HG02623 (cell line): Measurements from ENCODE around the gene SLC22A4.

Experiments
- ATAC-seq: cut with Tn5 transposase; IDR thresholded peaks from one replicate; pipeline ENCODE4 v1.9.1; 2021; ENCODE audit warnings: moderate library complexity; ENCODE audit not compliant: unreplicated experiment

Gene SLC22A4

GRCh38 chr5:132273631-132274030, 20.6 kb upstream of the SLC22A4 start:
- no peak for ATAC-seq

- no peak for ATAC-seq
Observed at GRCh38 chr5:132274050-132274792, 20.0 kb upstream of the SLC22A4 start.

GRCh38 chr5:132275367-132276220, 18.6 kb upstream of the SLC22A4 start:
- ATAC-seq = no peak

GRCh38 chr5:132277256-132277655, 16.9 kb upstream of the SLC22A4 start:
- ATAC-seq = no peak

- no peak for ATAC-seq
Observed at GRCh38 chr5:132277971-132278853, 16.0 kb upstream of the SLC22A4 start.

GRCh38 chr5:132279801-132280200, 14.4 kb upstream of the SLC22A4 start:
- no peak for ATAC-seq

GRCh38 chr5:132280371-132281240, 13.6 kb upstream of the SLC22A4 start:
- no peak for ATAC-seq

- ATAC-seq = no peak
Observed at GRCh38 chr5:132281856-132282614, 12.2 kb upstream of the SLC22A4 start.

GRCh38 chr5:132283423-132284043, 10.7 kb upstream of the SLC22A4 start:
- ATAC-seq = no peak

GRCh38 chr5:132289097-132289496, 5.1 kb upstream of the SLC22A4 start:
- ATAC-seq = no peak

GRCh38 chr5:132291026-132291425, 3.2 kb upstream of the SLC22A4 start:
- no peak for ATAC-seq

GRCh38 chr5:132293066-132293991, 865 bp upstream of the SLC22A4 start:
- peak; percentile 29 for ATAC-seq

- no peak for ATAC-seq
Observed at GRCh38 chr5:132294728-132295504, 722 bp downstream of the SLC22A4 start.

GRCh38 chr5:132295505-132296411, 1.6 kb downstream of the SLC22A4 start:
- ATAC-seq = no peak

GRCh38 chr5:132296412-132297016, 2.3 kb downstream of the SLC22A4 start:
- ATAC-seq = no peak
